SU-DHL-6 (cell line): ENCODE results near the gene ZNF618.

Source experiments
- CTCF ChIP-seq: fragments of 200-600 bp; sonication (generic); IDR thresholded peaks from one replicate; pipeline ENCODE4 v1.5.1; 2017; ENCODE audit warnings: antibody characterized with exemption, mild to moderate bottlenecking, low read length, moderate library complexity; ENCODE audit not compliant: insufficient read depth, poor library complexity, severe bottlenecking
- EZH2phosphoT487 ChIP-seq: fragments of 200-600 bp; sonication (generic), shearing (Covaris generic); conservative IDR thresholded peaks from 2 replicates; pipeline ENCODE4 v1.6.1; 2018; ENCODE audit warnings: mild to moderate bottlenecking, antibody characterized with exemption, low read length, moderate library complexity, mixed read lengths

GRCh38 chr9:113858282-113858681 lies 17.8 kb upstream of the ZNF618 start:
- TF ChIP-seq CTCF (no peak), EZH2phosphoT487 (no peak)
